HepG2 (cell line): ENCODE results near the gene RSAD2.

Experiments used
- CEBPB ChIP-seq: IDR thresholded peaks from 2 replicates; pipeline ENCODE4 v1.6.1; 2011; ENCODE audit warnings: low read depth, low read length, improper control_type of control experiment, borderline replicate concordance
- ZNF780A ChIP-seq: sonication (generic); formaldehyde crosslinking; IDR thresholded peaks from 2 replicates; pipeline ENCODE4 v1.8.0; 2022; ENCODE audit warnings: mild to moderate bottlenecking, missing genetic modification reagents, moderate library complexity
- TF ChIP-seq, protein P1 (sequence below): sonication (generic); formaldehyde crosslinking; IDR thresholded peaks from 2 replicates; pipeline ENCODE4 v1.5.0; 2020; ENCODE audit warnings: mild to moderate bottlenecking, missing genetic modification reagents, moderate library complexity

DNA sequence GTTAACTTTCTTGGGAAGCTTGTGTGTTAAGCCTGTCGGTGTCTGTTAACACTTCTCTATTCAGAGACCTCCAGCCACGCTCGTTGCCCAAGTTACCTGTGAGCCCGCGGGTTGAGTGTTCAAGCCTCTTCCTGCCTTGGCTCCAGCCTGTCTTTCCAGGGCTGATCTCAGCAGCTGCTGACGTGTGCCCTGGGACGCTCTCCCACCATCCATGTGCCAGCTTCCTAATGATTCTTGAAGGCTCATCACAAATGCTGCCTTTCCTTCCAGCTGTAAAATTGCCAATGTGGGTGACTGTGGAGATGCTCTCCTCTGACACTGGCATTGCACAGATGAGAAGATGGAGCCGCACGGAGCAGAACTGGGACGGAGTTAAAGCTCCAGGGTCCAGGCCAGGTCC, 45.7 kb downstream of the RSAD2 start:
- TF ChIP-seq CEBPB (no peak), ZNF780A (CRISPR knock-in tag) (no peak)
- TF ChIP-seq, protein P1, sequence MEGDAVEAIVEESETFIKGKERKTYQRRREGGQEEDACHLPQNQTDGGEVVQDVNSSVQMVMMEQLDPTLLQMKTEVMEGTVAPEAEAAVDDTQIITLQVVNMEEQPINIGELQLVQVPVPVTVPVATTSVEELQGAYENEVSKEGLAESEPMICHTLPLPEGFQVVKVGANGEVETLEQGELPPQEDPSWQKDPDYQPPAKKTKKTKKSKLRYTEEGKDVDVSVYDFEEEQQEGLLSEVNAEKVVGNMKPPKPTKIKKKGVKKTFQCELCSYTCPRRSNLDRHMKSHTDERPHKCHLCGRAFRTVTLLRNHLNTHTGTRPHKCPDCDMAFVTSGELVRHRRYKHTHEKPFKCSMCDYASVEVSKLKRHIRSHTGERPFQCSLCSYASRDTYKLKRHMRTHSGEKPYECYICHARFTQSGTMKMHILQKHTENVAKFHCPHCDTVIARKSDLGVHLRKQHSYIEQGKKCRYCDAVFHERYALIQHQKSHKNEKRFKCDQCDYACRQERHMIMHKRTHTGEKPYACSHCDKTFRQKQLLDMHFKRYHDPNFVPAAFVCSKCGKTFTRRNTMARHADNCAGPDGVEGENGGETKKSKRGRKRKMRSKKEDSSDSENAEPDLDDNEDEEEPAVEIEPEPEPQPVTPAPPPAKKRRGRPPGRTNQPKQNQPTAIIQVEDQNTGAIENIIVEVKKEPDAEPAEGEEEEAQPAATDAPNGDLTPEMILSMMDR, result no peak
